Keratinocyte (primary cell): Measurements from ENCODE around the gene DHFR.

Source experiments
- CTCF ChIP-seq, 3 experiments: IDR thresholded peaks in 1 of 3; conservative IDR thresholded peaks in 1 of 3; optimal IDR thresholded peaks in 1 of 3; 2 replicates in 2 of 3; 3 replicates in 1 of 3; pipeline versions ENCODE3 to v1.5.1; 2011; ENCODE audit warnings: low read length in 3 of 3, mild to moderate bottlenecking in 3 of 3, moderate library complexity in 2 of 3, control low read depth in 1 of 3, inconsistent platforms in 1 of 3; ENCODE audit not compliant: insufficient read depth in 2 of 3; ENCODE audit errors: extremely low read depth in 1 of 3
- EZH2 ChIP-seq: IDR thresholded peaks from one replicate; pipeline ENCODE4 v1.6.1; 2012; ENCODE audit warnings: inconsistent platforms, mild to moderate bottlenecking, low read length, moderate library complexity

- TF ChIP-seq CTCF (optimal IDR thresholded peaks at IDR 0.05 in 1 of 3, IDR thresholded peaks at IDR 0.05 in 1 of 3, conservative IDR thresholded peaks at IDR 0.05 in 1 of 3; ENCODE audit: extremely low read depth in 1 of 3, insufficient read depth in 2 of 3, low read length in 3 of 3) (no peak), EZH2 (no peak)
Measured at GRCh38 chr5:80625230-80625629, 29.6 kb downstream of the DHFR start.
